T-helper 2 cell treated with Interferon-gamma antibody and Interleukin-4, amounts not matched to agents 5 μg/mL and 100 μg/mL, for 36 hours (primary cell): ENCODE data around the gene TEX22.

Experiments
- DNase-seq: peaks from one replicate; pipeline ENCODE4 v3.0.0; 2021; ENCODE audit warnings: low spot score
- H3K27ac Mint-ChIP-seq: one replicate; pipeline ENCODE4 v1.8.0; 2021; ENCODE audit warnings: mild to moderate bottlenecking, mixed read lengths
- H3K27me3 Mint-ChIP-seq: one replicate; pipeline ENCODE4 v1.8.0; 2021; ENCODE audit warnings: low read depth, mixed read lengths
- H3K36me3 Mint-ChIP-seq: one replicate; pipeline ENCODE4 v1.8.0; 2021; ENCODE audit warnings: low read depth, mixed read lengths
- H3K4me1 Mint-ChIP-seq: one replicate; pipeline ENCODE4 v1.8.0; 2021; ENCODE audit warnings: low read depth, mixed read lengths
- H3K4me3 Mint-ChIP-seq: one replicate; pipeline ENCODE4 v1.8.0; 2022; ENCODE audit warnings: mild to moderate bottlenecking, moderate library complexity, mixed read lengths
- H3K9me3 Mint-ChIP-seq: one replicate; pipeline ENCODE4 v1.8.0; 2021; ENCODE audit warnings: mixed read lengths

The TEX22 gene

DNA sequence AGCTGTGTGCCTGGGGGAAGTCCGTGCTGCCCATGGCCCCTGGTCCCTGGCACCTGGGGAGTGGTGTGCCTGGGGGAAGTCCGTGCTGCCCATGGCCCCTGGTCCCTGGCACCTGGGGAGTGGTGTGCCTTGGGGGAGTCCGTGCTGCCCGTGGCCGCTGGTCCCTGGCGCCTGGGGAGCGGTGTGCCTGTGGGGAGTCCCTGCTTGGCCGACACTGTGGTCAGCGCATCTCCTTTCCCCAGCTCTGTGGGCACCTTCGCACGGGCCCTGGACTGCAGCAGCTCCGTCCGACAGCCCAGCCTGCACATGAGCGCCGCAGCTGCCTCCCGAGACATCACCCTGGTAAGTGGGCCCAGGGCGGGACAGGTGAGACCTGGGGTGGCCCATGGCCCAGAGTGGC, 61.8 kb downstream of the TEX22 start:
- Mint-ChIP-seq H3K4me1 (no peaks in the 10 kb centered on the region), H3K27me3 (no peaks in the 10 kb centered on the region), H3K9me3 (no peaks in the 10 kb centered on the region), H3K4me3 (no peak overlapping the region), H3K36me3 (peaks cover 8% of the 10 kb centered on the region), H3K27ac (no peak overlapping the region)
- DNase-seq = no peak

- no peak overlapping the region for H3K4me3 Mint-ChIP-seq
- peaks cover 5% of the 10 kb centered on the region for H3K36me3 Mint-ChIP-seq
- H3K9me3 Mint-ChIP-seq = no peaks in the 10 kb centered on the region
- H3K4me1 Mint-ChIP-seq = no peaks in the 10 kb centered on the region
- H3K27ac Mint-ChIP-seq = no peak overlapping the region
- H3K27me3 Mint-ChIP-seq = no peaks in the 10 kb centered on the region
- no peak for DNase-seq
Observed at GRCh38 chr14:105460616-105461015, 62.3 kb downstream of the TEX22 start.

- Mint-ChIP-seq H3K4me1 (no peaks in the 10 kb centered on the region), H3K4me3 (no peak overlapping the region), H3K27me3 (no peaks in the 10 kb centered on the region), H3K27ac (no peak overlapping the region), H3K36me3 (peaks cover 4% of the 10 kb centered on the region), H3K9me3 (no peaks in the 10 kb centered on the region)
- DNase-seq = no peak
Observed at GRCh38 chr14:105461903-105462302, 63.6 kb downstream of the TEX22 start.
